Activated CD4-positive, alpha-beta T cell treated with anti-CD3 and anti-CD28 coated beads, Interleukin-2, Interleukin-6, amounts not matched to agents 100 ng/mL and 50 ng/mL, durations not matched to agents 16 hours and 8 hours (primary cell): ENCODE data around the gene SFPQ.
"Not testable (repeated sequence)": the region's sequence is repeated elsewhere in the genome, so short reads cannot be mapped to it uniquely, and the experiment has no call there.

Experiments
- DNase-seq: peaks from one replicate; pipeline ENCODE4 v3.0.0-alpha.2; 2020

Gene SFPQ

GRCh38 chr1:35186239-35186638, 6.7 kb downstream of the SFPQ start:
- no peak for DNase-seq

GRCh38 chr1:35185200-35185599, 7.7 kb downstream of the SFPQ start:
- no peak for DNase-seq

GRCh38 chr1:35184495-35185199, 8.3 kb downstream of the SFPQ start:
- no peak for DNase-seq

GRCh38 chr1:35181790-35182455, 11.0 kb downstream of the SFPQ start:
- no peak for DNase-seq

GRCh38 chr1:35180776-35181374, 12.1 kb downstream of the SFPQ start:
- DNase-seq = no peak

- DNase-seq = no peak
Observed at GRCh38 chr1:35179908-35180307, 13.0 kb downstream of the SFPQ start.

GRCh38 chr1:35178874-35179380, 14.0 kb downstream of the SFPQ start:
- DNase-seq = no peak

GRCh38 chr1:35178295-35178695, 14.7 kb downstream of the SFPQ start:
- no peak for DNase-seq

GRCh38 chr1:35177237-35177786, 15.6 kb downstream of the SFPQ start:
- no peak for DNase-seq

GRCh38 chr1:35175602-35176001, 17.3 kb downstream of the SFPQ start:
- DNase-seq = no peak

GRCh38 chr1:35175098-35175576, 17.8 kb downstream of the SFPQ start:
- no peak for DNase-seq

- DNase-seq = no peak
Observed at GRCh38 chr1:35173909-35174540, 18.9 kb downstream of the SFPQ start.

GRCh38 chr1:35173491-35173890, 19.5 kb downstream of the SFPQ start:
- DNase-seq = no peak

- no peak for DNase-seq
Observed at GRCh38 chr1:35172022-35172421, 20.9 kb downstream of the SFPQ start.

GRCh38 chr1:35171579-35171978, 21.4 kb downstream of the SFPQ start:
- no peak for DNase-seq

- no peak for DNase-seq
Observed at GRCh38 chr1:35164893-35165292, 28.1 kb downstream of the SFPQ start.

GRCh38 chr1:35151220-35151619, 41.7 kb downstream of the SFPQ start:
- no peak for DNase-seq

GRCh38 chr1:35145892-35146549, 46.9 kb downstream of the SFPQ start:
- peak; percentile 20 for DNase-seq

- no peak for DNase-seq
Observed at GRCh38 chr1:35143737-35144508, 49.0 kb downstream of the SFPQ start.

- DNase-seq = not testable (repeated sequence)
Observed at GRCh38 chr1:35142728-35143127, 50.2 kb downstream of the SFPQ start.

- not testable (repeated sequence) for DNase-seq
Observed at GRCh38 chr1:35142294-35142693, 50.7 kb downstream of the SFPQ start.

- DNase-seq = not testable (repeated sequence)
Observed at GRCh38 chr1:35137590-35137989, 55.4 kb downstream of the SFPQ start.
